Thyroid gland (tissue), 4 donors: ENCODE data around the gene GBGT1.

ENCODE experiments used
- POLR2A ChIP-seq, 2 donors: fragments of 450-650 bp; IDR thresholded peaks; one replicate each; pipeline ENCODE4 v1.6.1; 2017; ENCODE audit warnings: antibody characterized with exemption in 2 of 2, mild to moderate bottlenecking in 2 of 2, moderate library complexity in 1 of 2
- TF ChIP-seq, protein P1 (sequence below), 6 experiments: fragments of 200-600 bp in 3 of 6; fragments of 450-650 bp in 3 of 6; sonication (generic) in 3 of 6; IDR thresholded peaks; one replicate each; pipeline ENCODE4 v1.5.1; 2016 to 2019; ENCODE audit warnings: antibody characterized with exemption in 6 of 6, mild to moderate bottlenecking in 2 of 6, inconsistent platforms in 1 of 6, moderate library complexity in 1 of 6

DNA sequence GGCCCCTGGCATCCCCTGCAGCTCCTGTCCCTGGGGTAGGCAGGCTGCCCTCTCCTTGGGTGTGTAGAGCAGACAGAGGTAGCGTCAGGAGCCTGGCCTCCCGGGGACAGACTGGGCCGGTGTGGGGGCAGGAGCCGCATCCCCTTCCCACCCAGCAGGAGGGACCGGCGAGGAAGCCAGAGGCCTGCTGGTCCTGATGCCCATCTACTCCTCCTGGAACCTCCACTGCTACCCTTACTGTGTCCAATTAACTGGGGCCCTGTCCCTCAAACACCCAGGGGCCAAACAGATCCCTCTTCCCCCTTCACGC lies 58.3 kb downstream of the GBGT1 start:
- TF ChIP-seq, protein P1, sequence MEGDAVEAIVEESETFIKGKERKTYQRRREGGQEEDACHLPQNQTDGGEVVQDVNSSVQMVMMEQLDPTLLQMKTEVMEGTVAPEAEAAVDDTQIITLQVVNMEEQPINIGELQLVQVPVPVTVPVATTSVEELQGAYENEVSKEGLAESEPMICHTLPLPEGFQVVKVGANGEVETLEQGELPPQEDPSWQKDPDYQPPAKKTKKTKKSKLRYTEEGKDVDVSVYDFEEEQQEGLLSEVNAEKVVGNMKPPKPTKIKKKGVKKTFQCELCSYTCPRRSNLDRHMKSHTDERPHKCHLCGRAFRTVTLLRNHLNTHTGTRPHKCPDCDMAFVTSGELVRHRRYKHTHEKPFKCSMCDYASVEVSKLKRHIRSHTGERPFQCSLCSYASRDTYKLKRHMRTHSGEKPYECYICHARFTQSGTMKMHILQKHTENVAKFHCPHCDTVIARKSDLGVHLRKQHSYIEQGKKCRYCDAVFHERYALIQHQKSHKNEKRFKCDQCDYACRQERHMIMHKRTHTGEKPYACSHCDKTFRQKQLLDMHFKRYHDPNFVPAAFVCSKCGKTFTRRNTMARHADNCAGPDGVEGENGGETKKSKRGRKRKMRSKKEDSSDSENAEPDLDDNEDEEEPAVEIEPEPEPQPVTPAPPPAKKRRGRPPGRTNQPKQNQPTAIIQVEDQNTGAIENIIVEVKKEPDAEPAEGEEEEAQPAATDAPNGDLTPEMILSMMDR (IDR thresholded peaks at IDR 0.05), result no peak
- TF ChIP-seq POLR2A (IDR thresholded peaks at IDR 0.05), result no peak
